Measurements from ENCODE around the gene CELF2. TPM values are rescaled to one million over a fixed set of nuclear protein-coding genes. Genes with fewer than 3 reads are reported as not detected.
A peak's percentile ranks its signal among the peaks of the same experiment; 100 is the strongest.

CELF2 gene
- total RNA-seq, 3 donors from 2014 or later (not counting 1 experiment from before 2014, with no cell fraction given), result 282 to 298 (median 295) TPM

DNA sequence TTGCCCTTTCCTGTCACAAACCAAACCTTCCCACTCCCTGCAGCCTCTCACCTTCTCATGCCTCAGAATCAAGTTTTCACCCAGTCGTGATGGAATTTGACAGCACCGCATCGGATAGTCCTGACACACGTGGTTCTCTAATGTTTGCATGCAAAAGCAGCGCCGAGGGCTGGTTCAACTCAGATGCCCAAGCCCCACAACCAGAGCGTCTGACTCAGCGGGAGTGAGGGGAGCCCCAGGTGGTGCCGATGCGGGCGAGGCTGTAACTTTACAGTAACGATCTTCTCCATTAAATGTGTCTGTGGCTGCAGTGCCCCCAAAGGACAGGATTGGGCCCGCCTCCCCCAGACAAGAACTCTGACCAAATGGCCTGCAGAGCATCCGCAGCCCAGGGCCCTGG, 284.5 kb downstream of the CELF2 start:
- Histone ChIP-seq H3K27ac (ENCODE audit: low read length) (no peak overlapping the region), H3K36me3 (ENCODE audit: control insufficient read depth, insufficient read depth, low read length) (peaks cover 90% of the 10 kb centered on the region), H3K27me3 (ENCODE audit: control insufficient read depth, insufficient read depth, low read length) (no peaks in the 10 kb centered on the region), H3K9me3 (ENCODE audit: control insufficient read depth, insufficient read depth, low read length) (no peaks in the 10 kb centered on the region), H3K4me1 (ENCODE audit: control insufficient read depth, insufficient read depth, low read length) (no peaks in the 10 kb centered on the region), H3K4me3 (ENCODE audit: low read length) (no peak overlapping the region)
- DNase-seq, result no peak
- ATAC-seq, result no peak
- TF ChIP-seq, protein P1, sequence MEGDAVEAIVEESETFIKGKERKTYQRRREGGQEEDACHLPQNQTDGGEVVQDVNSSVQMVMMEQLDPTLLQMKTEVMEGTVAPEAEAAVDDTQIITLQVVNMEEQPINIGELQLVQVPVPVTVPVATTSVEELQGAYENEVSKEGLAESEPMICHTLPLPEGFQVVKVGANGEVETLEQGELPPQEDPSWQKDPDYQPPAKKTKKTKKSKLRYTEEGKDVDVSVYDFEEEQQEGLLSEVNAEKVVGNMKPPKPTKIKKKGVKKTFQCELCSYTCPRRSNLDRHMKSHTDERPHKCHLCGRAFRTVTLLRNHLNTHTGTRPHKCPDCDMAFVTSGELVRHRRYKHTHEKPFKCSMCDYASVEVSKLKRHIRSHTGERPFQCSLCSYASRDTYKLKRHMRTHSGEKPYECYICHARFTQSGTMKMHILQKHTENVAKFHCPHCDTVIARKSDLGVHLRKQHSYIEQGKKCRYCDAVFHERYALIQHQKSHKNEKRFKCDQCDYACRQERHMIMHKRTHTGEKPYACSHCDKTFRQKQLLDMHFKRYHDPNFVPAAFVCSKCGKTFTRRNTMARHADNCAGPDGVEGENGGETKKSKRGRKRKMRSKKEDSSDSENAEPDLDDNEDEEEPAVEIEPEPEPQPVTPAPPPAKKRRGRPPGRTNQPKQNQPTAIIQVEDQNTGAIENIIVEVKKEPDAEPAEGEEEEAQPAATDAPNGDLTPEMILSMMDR (IDR thresholded peaks at IDR 0.05), result no peak
- Mint-ChIP-seq H3K4me1 (peaks cover 58 to 71% of the 10 kb centered on the region in 2 donors), H3K27me3 (ENCODE audit: low read depth in 2 of 2) (no peaks in the 10 kb centered on the region), H3K27ac (peak overlapping the region; percentile 83 to 92), H3K4me3 (peak overlapping the region; percentile 22), H3K9me3 (no peaks in the 10 kb centered on the region), H3K36me3 (peaks cover 38% of the 10 kb centered on the region)
- 96% methylated on average over 14 of the region's 14 CpGs for WGBS (ENCODE audit: insufficient coverage)
- intact Hi-C loops (cut with micrococcal nuclease), result no loop called here

DNA sequence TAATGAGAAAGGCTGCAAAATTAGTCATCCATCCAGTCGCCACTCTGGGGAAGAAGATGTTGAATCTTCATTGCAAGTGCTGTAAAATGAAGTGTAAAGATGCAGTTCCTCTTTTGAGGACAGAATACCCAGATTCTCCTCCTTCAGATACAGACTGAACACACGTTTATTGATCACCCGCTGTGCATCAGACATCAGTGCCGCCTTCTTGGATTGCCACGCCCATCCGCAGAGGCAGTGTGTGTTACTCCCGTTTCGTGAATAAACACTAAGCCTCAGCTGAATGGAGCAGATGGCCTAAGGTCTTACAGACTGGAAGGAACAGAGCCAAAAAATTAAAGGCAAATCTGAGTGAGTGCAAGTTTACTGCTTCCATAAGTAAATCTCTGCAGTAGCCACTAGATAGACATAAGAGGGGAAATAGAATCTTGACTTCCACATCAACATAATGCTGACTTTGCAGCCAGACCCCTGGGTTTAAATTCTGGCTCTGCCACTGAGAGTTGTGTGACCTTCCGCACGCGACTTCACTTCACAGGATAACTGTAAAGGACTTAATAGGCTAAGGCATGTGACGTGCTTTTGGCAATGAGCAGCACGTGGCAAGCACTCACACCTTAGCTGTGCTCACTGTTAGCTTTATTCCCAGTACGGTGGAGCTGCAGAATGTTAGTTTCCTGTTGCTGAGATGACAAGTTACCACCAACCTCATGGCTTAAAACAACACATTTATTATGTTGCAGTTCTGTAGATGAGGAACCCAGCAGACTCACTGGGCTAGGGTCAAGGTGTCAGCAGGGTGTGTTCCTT, 285.9 kb downstream of the CELF2 start:
- peaks cover 62 to 75% of the 10 kb centered on the region in 2 donors for H3K4me1 Mint-ChIP-seq
- H3K27me3 Mint-ChIP-seq (ENCODE audit: low read depth in 2 of 2), result no peaks in the 10 kb centered on the region
- H3K27ac ChIP-seq (ENCODE audit: low read length), result no peak overlapping the region
- H3K4me3 ChIP-seq (ENCODE audit: low read length), result no peak overlapping the region
- WGBS (ENCODE audit: insufficient coverage), result 92% methylated on average over 14 of the region's 14 CpGs
- H3K4me1 ChIP-seq (ENCODE audit: control insufficient read depth, insufficient read depth, low read length), result no peaks in the 10 kb centered on the region
- intact Hi-C loops (cut with micrococcal nuclease), result no loop called here
- TF ChIP-seq, protein P1 (IDR thresholded peaks at IDR 0.05), result no peak
- ATAC-seq, result no peak
- no peaks in the 10 kb centered on the region for H3K9me3 Mint-ChIP-seq
- DNase-seq, result no peak
- H3K36me3 Mint-ChIP-seq, result peaks cover 42% of the 10 kb centered on the region
- H3K9me3 ChIP-seq (ENCODE audit: control insufficient read depth, insufficient read depth, low read length), result peaks cover 3% of the 10 kb centered on the region
- H3K4me3 Mint-ChIP-seq, result peak overlapping the region; percentile 1
- peak overlapping the region; percentile 83 to 92 for H3K27ac Mint-ChIP-seq
- H3K36me3 ChIP-seq (ENCODE audit: control insufficient read depth, insufficient read depth, low read length), result peaks cover 92% of the 10 kb centered on the region
- no peaks in the 10 kb centered on the region for H3K27me3 ChIP-seq (ENCODE audit: control insufficient read depth, insufficient read depth, low read length)

DNA sequence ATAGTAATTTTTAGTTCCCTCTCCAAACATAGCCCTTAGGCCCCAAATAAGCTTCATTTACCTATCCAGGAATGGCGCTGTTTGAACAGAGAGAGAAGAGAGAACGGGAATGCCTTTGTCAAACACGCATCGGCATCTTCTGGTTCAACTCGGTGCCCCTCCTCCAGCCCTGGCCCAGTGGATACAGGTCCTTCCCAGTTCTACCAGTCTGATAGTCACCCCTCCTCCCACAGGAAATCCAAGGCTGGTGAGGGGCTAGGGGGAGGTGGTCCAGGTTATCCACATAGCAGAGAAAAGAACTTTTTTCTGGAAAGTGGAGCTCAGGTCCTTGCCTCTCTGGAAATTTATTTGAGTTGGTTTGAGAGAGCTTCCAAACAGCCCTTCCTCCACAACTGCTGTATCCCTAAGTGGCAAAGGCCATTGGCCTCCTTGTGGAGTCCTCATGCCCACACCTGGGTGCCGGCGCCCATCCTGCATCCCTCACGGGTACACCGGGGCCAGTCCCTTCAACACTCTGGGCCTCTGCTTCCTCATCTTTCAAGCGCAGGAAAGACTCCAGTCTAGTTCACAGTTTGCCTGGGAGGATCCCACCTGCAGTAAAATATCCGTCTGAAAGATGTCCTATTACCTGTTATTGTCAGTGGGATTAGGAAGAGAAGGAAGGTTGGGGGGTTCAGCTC, 287.4 kb downstream of the CELF2 start:
- TF ChIP-seq, protein P1 (IDR thresholded peaks at IDR 0.05), result no peak
- Histone ChIP-seq H3K9me3 (ENCODE audit: control insufficient read depth, insufficient read depth, low read length) (peaks cover 3% of the 10 kb centered on the region), H3K27ac (ENCODE audit: low read length) (no peak overlapping the region), H3K36me3 (ENCODE audit: control insufficient read depth, insufficient read depth, low read length) (peaks cover 93% of the 10 kb centered on the region), H3K4me3 (ENCODE audit: low read length) (no peak overlapping the region), H3K27me3 (ENCODE audit: control insufficient read depth, insufficient read depth, low read length) (no peaks in the 10 kb centered on the region), H3K4me1 (ENCODE audit: control insufficient read depth, insufficient read depth, low read length) (peaks cover 7% of the 10 kb centered on the region)
- Mint-ChIP-seq H3K36me3 (peaks cover 55% of the 10 kb centered on the region), H3K9me3 (no peaks in the 10 kb centered on the region), H3K27me3 (ENCODE audit: low read depth in 2 of 2) (no peaks in the 10 kb centered on the region), H3K4me1 (peaks cover 77 to 83% of the 10 kb centered on the region in 2 donors), H3K27ac (peak overlapping the region; percentile 83 to 92), H3K4me3 (no peak overlapping the region)
- 99% methylated on average over 7 of the region's 11 CpGs for WGBS (ENCODE audit: insufficient coverage)
- no peak for ATAC-seq
- DNase-seq, result no peak
- intact Hi-C loops (cut with micrococcal nuclease), result no loop called here
